HG02623 (cell line): ENCODE data around the gene TIE1.
A peak's percentile ranks its signal among the peaks of the same experiment; 100 is the strongest.
"Not testable (repeated sequence)": the region's sequence is repeated elsewhere in the genome, so short reads cannot be mapped to it uniquely, and the experiment has no call there.

Experiments
- ATAC-seq: cut with Tn5 transposase; IDR thresholded peaks from one replicate; pipeline ENCODE4 v1.9.1; 2021; ENCODE audit warnings: moderate library complexity; ENCODE audit not compliant: unreplicated experiment

TIE1 gene

GRCh38 chr1:43358746-43359693 lies 58.2 kb downstream of the TIE1 start, which contains the start of gene CDC20:
Gene CDC20, plus strand, starts transcription at chr1:43358981. Its CDS starts 235 bp downstream, at chr1:43359216.
- ATAC-seq, result peak; percentile 94

- no peak for ATAC-seq
Observed at GRCh38 chr1:43359696-43360095, 58.9 kb downstream of the TIE1 start.

GRCh38 chr1:43360616-43361015 lies 59.8 kb downstream of the TIE1 start:
- ATAC-seq, result no peak

GRCh38 chr1:43363283-43363934 lies 62.6 kb downstream of the TIE1 start:
- ATAC-seq, result no peak

GRCh38 chr1:43363935-43364525 lies 63.2 kb downstream of the TIE1 start:
- ATAC-seq, result no peak

GRCh38 chr1:43365678-43366077 lies 64.9 kb downstream of the TIE1 start:
- no peak for ATAC-seq

GRCh38 chr1:43366179-43366578 lies 65.4 kb downstream of the TIE1 start:
- ATAC-seq, result no peak

- ATAC-seq, result no peak
Observed at GRCh38 chr1:43366601-43367025, 65.8 kb downstream of the TIE1 start.

- peak; percentile 36 for ATAC-seq
Observed at GRCh38 chr1:43367026-43367903, 66.5 kb downstream of the TIE1 start.

GRCh38 chr1:43367904-43368645 lies 67.3 kb downstream of the TIE1 start, which contains the start of gene ELOVL1:
Gene ELOVL1, minus strand, starts transcription at chr1:43368011. Its CDS starts 2,402 bp downstream, at chr1:43365609.
- ATAC-seq, result peak; percentile 71

GRCh38 chr1:43368646-43369020 lies 67.9 kb downstream of the TIE1 start:
- ATAC-seq, result no peak

- not testable (repeated sequence) for ATAC-seq
Observed at GRCh38 chr1:43369779-43370178, 69.0 kb downstream of the TIE1 start.

- no peak for ATAC-seq
Observed at GRCh38 chr1:43370564-43370963, 69.8 kb downstream of the TIE1 start.

GRCh38 chr1:43372172-43372571 lies 71.4 kb downstream of the TIE1 start:
- ATAC-seq, result no peak
